Parathyroid adenoma (tissue), 2 donors: ENCODE results near the gene PHYHD1.

ENCODE experiments used
- H2AFZ ChIP-seq: fragments of 300-600 bp; sonication (generic); one replicate; pipeline ENCODE4 v1.7.0; 2017; ENCODE audit warnings: antibody characterized with exemption, mild to moderate bottlenecking
- H3K27ac ChIP-seq: fragments of 300-600 bp; sonication (generic); one replicate; pipeline ENCODE4 v1.7.0; 2017
- H3K27me3 ChIP-seq: fragments of 300-600 bp; sonication (generic); one replicate; pipeline ENCODE4 v1.7.0; 2017; ENCODE audit warnings: low read length; ENCODE audit not compliant: control insufficient read depth, insufficient read depth
- H3K36me3 ChIP-seq: fragments of 300-600 bp; sonication (generic); one replicate; pipeline ENCODE4 v1.7.0; 2017; ENCODE audit warnings: low read length; ENCODE audit not compliant: control insufficient read depth, insufficient read depth
- H3K4me1 ChIP-seq: fragments of 300-600 bp; sonication (generic); one replicate; pipeline ENCODE4 v1.7.0; 2017; ENCODE audit warnings: control low read depth
- H3K4me2 ChIP-seq: fragments of 300-600 bp; sonication (generic); one replicate; pipeline ENCODE4 v1.7.0; 2017; ENCODE audit warnings: low read length
- H3K4me3 ChIP-seq: fragments of 300-600 bp; sonication (generic); one replicate; pipeline ENCODE4 v1.7.0; 2017; ENCODE audit warnings: low read depth, low read length
- H3K79me2 ChIP-seq: fragments of 300-600 bp; sonication (generic); one replicate; pipeline ENCODE4 v1.7.0; 2017; ENCODE audit warnings: control low read depth
- H3K9ac ChIP-seq: fragments of 300-600 bp; sonication (generic); one replicate; pipeline ENCODE4 v1.7.0; 2017; ENCODE audit warnings: mild to moderate bottlenecking
- H3K9me3 ChIP-seq: fragments of 300-600 bp; sonication (generic); one replicate; pipeline ENCODE4 v1.7.0; 2017; ENCODE audit warnings: low read length; ENCODE audit not compliant: control insufficient read depth
- TF ChIP-seq, protein P1 (sequence below): fragments of 300-600 bp; sonication (generic); IDR thresholded peaks from one replicate; pipeline ENCODE4 v1.7.0; 2017; ENCODE audit warnings: antibody characterized with exemption, mild to moderate bottlenecking
- donor health status: primary hyperparathyroidism.

Gene PHYHD1

DNA sequence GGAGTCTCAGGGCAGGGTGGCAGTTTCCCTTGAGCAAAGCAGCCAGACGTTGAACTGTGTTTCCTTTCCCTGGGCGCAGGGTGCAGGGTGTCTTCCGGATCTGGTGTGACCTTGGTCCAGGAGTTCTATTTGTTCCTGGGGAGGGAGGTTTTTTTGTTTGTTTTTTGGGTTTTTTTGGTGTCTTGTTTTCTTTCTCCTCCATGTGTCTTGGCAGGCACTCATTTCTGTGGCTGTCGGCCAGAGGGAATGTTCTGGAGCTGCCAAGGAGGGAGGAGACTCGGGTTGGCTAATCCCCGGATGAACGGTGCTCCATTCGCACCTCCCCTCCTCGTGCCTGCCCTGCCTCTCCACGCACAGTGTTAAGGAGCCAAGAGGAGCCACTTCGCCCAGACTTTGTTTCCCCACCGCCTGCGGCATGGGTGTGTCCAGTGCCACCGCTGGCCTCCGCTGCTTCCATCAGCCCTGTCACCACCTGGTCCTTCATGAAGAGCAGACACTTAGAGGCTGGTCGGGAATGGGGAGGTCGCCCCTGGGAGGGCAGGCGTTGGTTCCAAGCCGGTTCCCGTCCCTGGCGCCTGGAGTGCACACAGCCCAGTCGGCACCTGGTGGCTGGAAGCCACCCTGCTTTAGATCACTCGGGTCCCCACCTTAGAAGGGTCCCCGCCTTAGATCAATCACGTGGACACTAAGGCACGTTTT lies 3.5 kb upstream of the PHYHD1 start:
- Histone ChIP-seq H3K4me1 (no peaks in the 10 kb centered on the region), H3K79me2 (no peaks in the 10 kb centered on the region), H3K4me2 (no peak overlapping the region), H3K36me3 (no peaks in the 10 kb centered on the region), H3K9me3 (no peaks in the 10 kb centered on the region), H3K9ac (no peak overlapping the region), H2AFZ (no peak overlapping the region), H3K4me3 (no peak overlapping the region), H3K27me3 (no peaks in the 10 kb centered on the region), H3K27ac (no peak overlapping the region)
- TF ChIP-seq, protein P1, sequence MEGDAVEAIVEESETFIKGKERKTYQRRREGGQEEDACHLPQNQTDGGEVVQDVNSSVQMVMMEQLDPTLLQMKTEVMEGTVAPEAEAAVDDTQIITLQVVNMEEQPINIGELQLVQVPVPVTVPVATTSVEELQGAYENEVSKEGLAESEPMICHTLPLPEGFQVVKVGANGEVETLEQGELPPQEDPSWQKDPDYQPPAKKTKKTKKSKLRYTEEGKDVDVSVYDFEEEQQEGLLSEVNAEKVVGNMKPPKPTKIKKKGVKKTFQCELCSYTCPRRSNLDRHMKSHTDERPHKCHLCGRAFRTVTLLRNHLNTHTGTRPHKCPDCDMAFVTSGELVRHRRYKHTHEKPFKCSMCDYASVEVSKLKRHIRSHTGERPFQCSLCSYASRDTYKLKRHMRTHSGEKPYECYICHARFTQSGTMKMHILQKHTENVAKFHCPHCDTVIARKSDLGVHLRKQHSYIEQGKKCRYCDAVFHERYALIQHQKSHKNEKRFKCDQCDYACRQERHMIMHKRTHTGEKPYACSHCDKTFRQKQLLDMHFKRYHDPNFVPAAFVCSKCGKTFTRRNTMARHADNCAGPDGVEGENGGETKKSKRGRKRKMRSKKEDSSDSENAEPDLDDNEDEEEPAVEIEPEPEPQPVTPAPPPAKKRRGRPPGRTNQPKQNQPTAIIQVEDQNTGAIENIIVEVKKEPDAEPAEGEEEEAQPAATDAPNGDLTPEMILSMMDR = no peak

DNA sequence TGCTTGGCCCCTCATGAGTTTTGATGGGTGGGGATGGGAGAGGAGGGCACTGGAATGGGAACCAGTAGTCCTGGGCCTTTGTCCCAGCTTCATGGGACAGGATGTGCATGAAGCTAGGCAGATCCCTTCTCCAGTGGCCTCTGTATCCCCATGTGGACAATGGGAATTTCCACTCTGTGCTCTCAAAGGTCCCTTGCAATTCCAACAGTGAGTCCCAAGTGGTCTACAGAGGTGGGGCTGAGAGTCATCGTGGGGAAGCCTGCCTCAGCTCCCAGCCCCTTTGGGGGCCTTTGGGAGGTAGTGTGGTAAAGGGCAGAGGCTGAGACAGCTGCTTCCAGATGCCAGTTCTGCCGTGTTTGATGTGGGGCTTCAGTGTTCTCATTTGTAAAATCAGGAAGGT lies 1.9 kb upstream of the PHYHD1 start:
- Histone ChIP-seq H3K4me3 (no peak overlapping the region), H3K27me3 (no peaks in the 10 kb centered on the region), H2AFZ (no peak overlapping the region), H3K4me2 (no peak overlapping the region), H3K9ac (no peak overlapping the region), H3K36me3 (no peaks in the 10 kb centered on the region), H3K27ac (no peak overlapping the region), H3K79me2 (no peaks in the 10 kb centered on the region), H3K9me3 (no peaks in the 10 kb centered on the region), H3K4me1 (no peaks in the 10 kb centered on the region)
- TF ChIP-seq, protein P1 = no peak

DNA sequence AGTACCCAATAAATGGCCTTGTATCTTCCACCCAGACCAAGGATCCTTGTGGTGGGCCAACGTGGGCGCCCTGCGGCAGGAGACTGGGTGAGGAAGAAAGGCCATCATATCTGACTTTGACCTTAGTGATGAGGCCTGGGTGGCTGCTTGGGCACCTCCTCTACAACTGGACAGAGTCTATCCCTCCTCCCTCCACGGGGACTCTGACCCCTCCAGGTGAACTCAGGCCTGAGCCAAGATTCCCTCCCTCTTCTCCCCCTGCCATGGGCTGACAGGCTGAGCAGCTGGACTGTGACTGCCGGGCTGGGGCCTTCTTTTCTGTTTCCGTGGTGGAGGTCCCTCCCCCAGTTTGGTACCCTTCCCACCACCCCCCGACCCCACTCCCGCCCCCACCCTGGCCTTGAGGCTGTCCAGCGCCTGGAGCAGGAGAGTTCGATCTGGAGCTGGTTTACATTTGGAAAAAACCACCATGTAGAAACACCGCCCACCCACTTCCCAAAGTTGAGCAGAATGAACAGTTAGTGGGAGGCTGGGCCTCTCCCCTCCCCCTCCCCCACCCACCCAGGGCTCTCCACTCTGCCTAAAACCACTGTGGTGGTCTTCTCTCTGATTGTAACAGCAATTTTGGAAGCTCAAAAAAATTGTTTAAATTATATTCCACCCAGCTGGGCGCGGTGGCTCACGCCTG lies 1.2 kb upstream of the PHYHD1 start:
- Histone ChIP-seq H3K9ac (no peak overlapping the region), H3K27ac (no peak overlapping the region), H3K27me3 (no peaks in the 10 kb centered on the region), H3K4me3 (no peak overlapping the region), H3K36me3 (no peaks in the 10 kb centered on the region), H3K79me2 (no peaks in the 10 kb centered on the region), H3K4me2 (no peak overlapping the region), H3K4me1 (no peaks in the 10 kb centered on the region), H3K9me3 (no peaks in the 10 kb centered on the region), H2AFZ (no peak overlapping the region)
- TF ChIP-seq, protein P1 = no peak

DNA sequence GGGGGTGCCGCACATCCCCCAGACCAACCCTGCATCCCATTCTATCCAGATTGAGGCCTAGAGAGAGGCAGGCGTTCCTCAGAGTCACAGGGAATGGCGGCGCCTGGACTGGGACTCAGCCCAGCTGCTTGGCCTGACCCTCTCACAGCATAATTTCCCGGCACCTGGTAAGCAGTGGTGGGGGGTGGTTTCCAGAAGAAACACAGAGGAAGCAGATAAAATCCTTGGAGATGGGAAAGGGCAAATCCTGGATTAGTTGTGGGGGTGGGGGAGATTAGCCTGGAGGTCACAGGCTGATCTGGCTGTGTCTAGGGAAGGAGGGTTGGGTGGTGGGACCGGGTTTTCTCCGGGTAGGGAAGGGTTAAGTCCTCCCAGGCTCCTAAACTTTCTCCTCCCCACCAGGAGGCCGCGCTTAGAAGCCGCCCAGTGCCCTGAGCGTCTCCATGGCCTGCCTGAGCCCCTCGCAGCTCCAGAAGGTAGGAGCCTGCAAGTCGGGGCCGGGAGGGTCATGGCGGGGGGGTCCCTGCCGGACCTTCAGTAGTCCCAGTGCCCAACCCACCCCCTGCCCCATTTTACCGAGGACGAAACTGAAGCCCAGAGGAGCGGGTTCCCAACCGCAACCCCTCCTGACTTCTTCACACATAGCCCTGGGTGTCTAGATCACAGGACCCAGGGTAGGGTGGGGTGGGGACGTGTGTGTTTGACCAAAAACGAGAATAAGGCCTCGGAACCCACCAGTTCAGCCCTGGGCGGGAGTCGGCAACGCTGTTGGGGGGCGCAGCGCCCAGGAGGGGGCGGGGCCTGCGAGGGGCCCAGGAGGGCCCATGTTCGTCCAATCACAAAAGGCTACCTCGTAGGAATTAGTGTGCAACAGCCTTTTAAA lies 1.3 kb downstream of the PHYHD1 start:
- no peaks in the 10 kb centered on the region for H3K27me3 ChIP-seq
- no peaks in the 10 kb centered on the region for H3K79me2 ChIP-seq
- TF ChIP-seq, protein P1 = no peak
- H3K9me3 ChIP-seq = no peaks in the 10 kb centered on the region
- H3K27ac ChIP-seq = peak overlapping the region; percentile 60
- H3K4me2 ChIP-seq = peak overlapping the region; percentile 73
- no peaks in the 10 kb centered on the region for H3K36me3 ChIP-seq
- peak overlapping the region; percentile 51 for H3K4me3 ChIP-seq
- H3K9ac ChIP-seq = no peak overlapping the region
- peak overlapping the region; percentile 83 for H2AFZ ChIP-seq
- H3K4me1 ChIP-seq = no peaks in the 10 kb centered on the region
